Heart left ventricle (tissue), 16 donors: ENCODE data around the gene HTR4. TPM values are rescaled to one million over a fixed set of nuclear protein-coding genes. Genes with fewer than 3 reads are reported as not detected.
"Not testable (repeated sequence)": the region's sequence is repeated elsewhere in the genome, so short reads cannot be mapped to it uniquely, and the experiment has no call there.

Experiments
- ATAC-seq, 4 donors: fragments of 200-7000 bp; cut with Tn5 transposase; one replicate each; pipeline ENCODE4 v1.9.1; 2020 to 2022; ENCODE audit warnings: moderate library complexity in 4 of 4, mild to moderate bottlenecking in 3 of 4, moderate number of reproducible peaks in 1 of 4
- DNase-seq, 5 donors: peaks; one replicate each; pipeline ENCODE4 v3.0.0-alpha.2; 2020
- H3K27ac ChIP-seq, 12 donors: fragments of 200-600 bp; sonication (generic) in 4 of 12; one replicate each; pipeline versions ENCODE4 v1.5.0 to v1.8.0; 2016 to 2022; ENCODE audit warnings: mild to moderate bottlenecking in 2 of 12
- H3K27me3 ChIP-seq, 9 donors: fragments of 200-600 bp; sonication (generic) in 2 of 9; one replicate each; pipeline versions ENCODE4 v1.5.1 to v1.8.0; 2016 to 2022; ENCODE audit warnings: mild to moderate bottlenecking in 3 of 9
- H3K36me3 ChIP-seq, 9 donors: fragments of 200-600 bp; sonication (generic) in 2 of 9; one replicate each; pipeline versions ENCODE4 v1.5.0 to v1.8.0; 2018 to 2022; ENCODE audit warnings: mild to moderate bottlenecking in 2 of 9
- H3K4me1 ChIP-seq, 12 donors: fragments of 200-600 bp; sonication (generic) in 4 of 12; one replicate each; pipeline versions ENCODE4 v1.5.0 to v1.8.0; 2016 to 2022; ENCODE audit warnings: mild to moderate bottlenecking in 3 of 12
- H3K4me3 ChIP-seq, 12 donors: fragments of 200-600 bp; sonication (generic) in 4 of 12; one replicate each; pipeline versions ENCODE4 v1.5.0 to v1.8.0; 2017 to 2022; ENCODE audit warnings: mild to moderate bottlenecking in 9 of 12, moderate library complexity in 4 of 12
- H3K9me3 ChIP-seq, 12 donors: fragments of 200-600 bp; sonication (generic) in 4 of 12; one replicate each; pipeline versions ENCODE4 v1.5.0 to v1.8.0; 2016 to 2022; ENCODE audit warnings: mild to moderate bottlenecking in 1 of 12
- CTCF ChIP-seq, 12 donors: fragments of 200-600 bp; sonication (generic) in 4 of 12; IDR thresholded peaks; one replicate each; pipeline versions ENCODE4 v1.5.0 to v1.8.0; 2018 to 2022; ENCODE audit warnings: antibody characterized with exemption in 12 of 12, mild to moderate bottlenecking in 5 of 12
- POLR2A ChIP-seq, 2 donors: fragments of 450-650 bp; IDR thresholded peaks; one replicate each; pipeline ENCODE4 v1.6.1; 2017; ENCODE audit warnings: antibody characterized with exemption in 2 of 2, mild to moderate bottlenecking in 2 of 2, moderate library complexity in 2 of 2
- WGBS, 4 donors: extraction: QIAGEN DNeasy Blood & Tissue Kit in 2 of 4; methylation state at CpG; one replicate each; pipeline versions ENCODE4 v1.1.5 to v1.1.7; 2013 to 2018; 5-methylcytosine and 5-hydroxymethylcytosine counted together
- intact Hi-C, 10 donors: fragments of 100-400 bp; cut with DNase I; formaldehyde crosslinking; loops; one replicate each; pipeline versions ENCODE4 v1.11.1 to v1.14.2; 2022
- polyA plus RNA-seq, 2 donors: library from polyadenylated mRNA; stranded (reverse); fragments of 200-250 nt; gene quantifications; one replicate each; pipeline ENCODE4 v1.2.3, GENCODE V29; 2013
- total RNA-seq, 9 donors: library from RNA; depleted of rRNA in 2 of 9; stranded (reverse); fragments of >200 nt in 2 of 9; fragmentation: NEBNext Ultra II Directional in 3 of 9; extraction: Animal tissue kit (Norgen Biotek cat#: 25700) in 3 of 9; gene quantifications; one replicate each; pipeline versions ENCODE4 v1.1.0 to v1.2.4, GENCODE V29; 2016 to 2023
- donor health status: ischemic (EF 13 %, LVEDD 7.1; RV severe dilation, severe dysfunction).
- donor health status: healthy with polysubstance abuse.
- donor health status: DM: no; HTN: yes; CAD: no.
- donor health status: DM: no; HTN: no; CAD: no.
- donor health status: ischemic (EF 25% LVEDD 6.9; RV normal size, moderate dysfunction).
- donor health status: ischemic (EF 25% LVEDD 5.7; RV mildly dilated, moderate dysfunction).
- donor health status: healthy.
- donor health status: DM: yes; HTN: yes; CAD: no.
- donor health status: ischemic (EF 35%, LVEDD 5.7; RV mildly dilated, moderate dysfunction).
- donor health status: nonischemic (EF 11% LVEDD 7.7; RV severe dilation, severe dysfunction).
- donor health status: DM: yes; HTN: yes; CAD: no.
- donor health status: PGD.
- donor health status: ischemic (EF 29% LVEDD 5.4; RV normal size, mild dysfunction).
- donor health status: nonischemic (EF 23%, LVEDD 6.1; RV moderate dilation, normal function).

The HTR4 gene
- total and polyA plus RNA-seq, 11 donors, result 0.11 to 1.6 (median 0.27) TPM; not detected in 4

GRCh38 chr5:148540647-148541046, 113.7 kb downstream of the HTR4 start:
- Histone ChIP-seq H3K4me1 (peaks cover 0 to 5% (median 0%) of the 10 kb centered on the region in 12 donors), H3K4me3 (no peak overlapping the region), H3K27me3 (no peaks in the 10 kb centered on the region), H3K36me3 (no peaks in the 10 kb centered on the region), H3K9me3 (peaks cover 0 to 10% (median 4%) of the 10 kb centered on the region in 12 donors), H3K27ac (no peak overlapping the region)
- DNase-seq (no peak), ATAC-seq (peak in 2 of 4 donors; percentile 31)
- WGBS, 4 donors, result 73 to 83% (median 75%) methylated on average over 1 of the region's 1 CpG
- TF ChIP-seq CTCF (IDR thresholded peaks at IDR 0.05) (no peak), POLR2A (IDR thresholded peaks at IDR 0.05) (no peak)
- intact Hi-C loops, result no loop called here

- intact Hi-C loops, result no loop called here
- DNase-seq (no peak), ATAC-seq (no peak)
- Histone ChIP-seq H3K36me3 (no peaks in the 10 kb centered on the region), H3K4me1 (peaks cover 0 to 5% (median 0%) of the 10 kb centered on the region in 12 donors), H3K9me3 (peaks cover 0 to 10% (median 4%) of the 10 kb centered on the region in 12 donors), H3K27ac (no peak overlapping the region), H3K4me3 (no peak overlapping the region), H3K27me3 (no peaks in the 10 kb centered on the region)
- TF ChIP-seq POLR2A (IDR thresholded peaks at IDR 0.05), result no peak
- TF ChIP-seq CTCF (IDR thresholded peaks at IDR 0.05), result no peak
- WGBS, 4 donors, result 83 to 93% (median 92%) methylated on average over 6 of the region's 6 CpGs
These were observed 114.5 kb downstream of the HTR4 start for GRCh38 chr5:148539851-148540250.

- no peaks in the 10 kb centered on the region for H3K36me3 ChIP-seq
- no peak overlapping the region for H3K4me3 ChIP-seq
- no peak overlapping the region for H3K27ac ChIP-seq
- H3K4me1 ChIP-seq, result no peaks in the 10 kb centered on the region
- peaks cover 0 to 10% (median 6%) of the 10 kb centered on the region in 12 donors for H3K9me3 ChIP-seq
- no peak for TF ChIP-seq CTCF (IDR thresholded peaks at IDR 0.05)
- TF ChIP-seq POLR2A (IDR thresholded peaks at IDR 0.05), result no peak
- WGBS, 4 donors, result 67 to 83% (median 75%) methylated on average over 1 of the region's 1 CpG
- H3K27me3 ChIP-seq, result no peaks in the 10 kb centered on the region
- intact Hi-C loops, result no loop called here
- no peak for DNase-seq
- no peak for ATAC-seq
These were observed 119.1 kb downstream of the HTR4 start for GRCh38 chr5:148535190-148535589.

GRCh38 chr5:148532969-148533670, 121.2 kb downstream of the HTR4 start:
- Histone ChIP-seq H3K4me1 (no peaks in the 10 kb centered on the region), H3K9me3 (peaks cover 0 to 17% (median 11%) of the 10 kb centered on the region in 12 donors), H3K27ac (no peak overlapping the region), H3K4me3 (no peak overlapping the region), H3K27me3 (no peaks in the 10 kb centered on the region), H3K36me3 (no peaks in the 10 kb centered on the region)
- WGBS, 4 donors, result 73 to 77% (median 75%) methylated on average over 5 of the region's 5 CpGs
- no peak for TF ChIP-seq POLR2A (IDR thresholded peaks at IDR 0.05)
- TF ChIP-seq CTCF (IDR thresholded peaks at IDR 0.05), result no peak
- ATAC-seq (no peak), DNase-seq (no peak)
- intact Hi-C loops, result no loop called here

- H3K4me1 ChIP-seq, intact Hi-C loops, H3K36me3 ChIP-seq, H3K27me3 ChIP-seq, DNase-seq, H3K4me3 ChIP-seq, H3K27ac ChIP-seq, ATAC-seq: not testable (repeated sequence)
- peaks cover 0 to 16% (median 11%) of the 10 kb centered on the region in 12 donors for H3K9me3 ChIP-seq
- WGBS, 4 donors, result 83 to 95% (median 91%) methylated on average over 2 of the region's 2 CpGs
These were observed 124.9 kb downstream of the HTR4 start for GRCh38 chr5:148529450-148529849.
